ENCODE results near the gene LIN52. TPM values are rescaled to one million over a fixed set of nuclear protein-coding genes. Genes with fewer than 3 reads are reported as not detected.

LIN52 gene
- total and polyA plus RNA-seq, 2 of the 8 experiments (the other 6 are each of a cell fraction or from before 2014, with no cell fraction given), result 6.8 to 11.6 TPM

GRCh38 chr14:74179856-74180255 lies 95.1 kb downstream of the LIN52 start (continued):
- TF ChIP-seq CBX8 (IDR thresholded peaks at IDR 0.05; ENCODE audit: borderline replicate concordance, low read depth, low read length) (no peak), BACH1 (IDR thresholded peaks at IDR 0.05; ENCODE audit: low read length) (no peak), KDM1A (IDR thresholded peaks at IDR 0.05; ENCODE audit: borderline replicate concordance, low read length) (no peak), MAFK (IDR thresholded peaks at IDR 0.05; ENCODE audit: low read depth, low read length) (no peak), RFX5 (IDR thresholded peaks at IDR 0.05; ENCODE audit: borderline replicate concordance, low read depth, low read length) (no peak)

Measured in H1 (cell line).